Measurements from ENCODE around the gene ZNF789.
A peak's percentile ranks its signal among the peaks of the same experiment; 100 is the strongest.
"Not testable (repeated sequence)": the region's sequence is repeated elsewhere in the genome, so short reads cannot be mapped to it uniquely, and the experiment has no call there.

ZNF789 gene

GRCh38 chr7:99472561-99473314, at the start of gene ZNF789:
TSS of gene ZNF789 (plus strand) at chr7:99472890. CDS start at chr7:99476457, 3,567 bp downstream.
- DNase-seq (ENCODE audit: extremely low read depth in 1 of 2, low read depth in 1 of 2) = peak; percentile 94 to 97

GRCh38 chr7:99424932-99425730, 47.6 kb upstream of the ZNF789 start:
- DNase-seq (ENCODE audit: extremely low read depth in 1 of 2, low read depth in 1 of 2) = no peak

GRCh38 chr7:99428972-99429566, 43.6 kb upstream of the ZNF789 start:
- DNase-seq (ENCODE audit: extremely low read depth in 1 of 2, low read depth in 1 of 2) = no peak

- DNase-seq (ENCODE audit: extremely low read depth in 1 of 2, low read depth in 1 of 2) = no peak
Observed at GRCh38 chr7:99429756-99430155, 42.9 kb upstream of the ZNF789 start.

- not testable (repeated sequence) for DNase-seq (ENCODE audit: extremely low read depth in 1 of 2, low read depth in 1 of 2)
Observed at GRCh38 chr7:99431756-99432540, 40.7 kb upstream of the ZNF789 start.

GRCh38 chr7:99433158-99433557, 39.5 kb upstream of the ZNF789 start:
- no peak for DNase-seq (ENCODE audit: extremely low read depth in 1 of 2, low read depth in 1 of 2)

- no peak for DNase-seq (ENCODE audit: extremely low read depth in 1 of 2, low read depth in 1 of 2)
Observed at GRCh38 chr7:99437946-99438572, 34.6 kb upstream of the ZNF789 start.

- peak; percentile 66 to 79 for DNase-seq (ENCODE audit: extremely low read depth in 1 of 2, low read depth in 1 of 2)
Observed at GRCh38 chr7:99438573-99439480, 33.9 kb upstream of the ZNF789 start, which contains the start of the genes CPSF4 and PTCD1. TSS of gene CPSF4 (plus strand) at chr7:99438943. CDS start at chr7:99439083, 140 bp downstream. TSS of gene PTCD1 (minus strand) at chr7:99438798. CDS start at chr7:99435242, 3,556 bp downstream.

GRCh38 chr7:99440195-99440594, 32.5 kb upstream of the ZNF789 start:
- no peak for DNase-seq (ENCODE audit: extremely low read depth in 1 of 2, low read depth in 1 of 2)

- no peak for DNase-seq (ENCODE audit: extremely low read depth in 1 of 2, low read depth in 1 of 2)
Observed at GRCh38 chr7:99446096-99446495, 26.6 kb upstream of the ZNF789 start.

GRCh38 chr7:99447943-99448342, 24.7 kb upstream of the ZNF789 start:
- no peak for DNase-seq (ENCODE audit: extremely low read depth in 1 of 2, low read depth in 1 of 2)

- DNase-seq (ENCODE audit: extremely low read depth in 1 of 2, low read depth in 1 of 2) = no peak
Observed at GRCh38 chr7:99448855-99449254, 23.8 kb upstream of the ZNF789 start.

- DNase-seq (ENCODE audit: extremely low read depth in 1 of 2, low read depth in 1 of 2) = no peak
Observed at GRCh38 chr7:99449326-99449725, 23.4 kb upstream of the ZNF789 start.

- DNase-seq (ENCODE audit: extremely low read depth in 1 of 2, low read depth in 1 of 2) = no peak
Observed at GRCh38 chr7:99451936-99452335, 20.8 kb upstream of the ZNF789 start.

GRCh38 chr7:99452541-99452940, 20.1 kb upstream of the ZNF789 start:
- no peak for DNase-seq (ENCODE audit: extremely low read depth in 1 of 2, low read depth in 1 of 2)

- no peak for DNase-seq (ENCODE audit: extremely low read depth in 1 of 2, low read depth in 1 of 2)
Observed at GRCh38 chr7:99453105-99453504, 19.6 kb upstream of the ZNF789 start.

- DNase-seq (ENCODE audit: extremely low read depth in 1 of 2, low read depth in 1 of 2) = no peak
Observed at GRCh38 chr7:99455874-99456273, 16.8 kb upstream of the ZNF789 start.

- no peak for DNase-seq (ENCODE audit: extremely low read depth in 1 of 2, low read depth in 1 of 2)
Observed at GRCh38 chr7:99456288-99456687, 16.4 kb upstream of the ZNF789 start.

- no peak for DNase-seq (ENCODE audit: extremely low read depth in 1 of 2, low read depth in 1 of 2)
Observed at GRCh38 chr7:99457050-99457649, 15.5 kb upstream of the ZNF789 start.

All from activated CD8-positive, alpha-beta memory T cell treated with anti-CD3 and anti-CD28 coated beads for 1 hour (primary cell).